Osteocyte (in vitro differentiated cells): ENCODE measurements around the gene RAB19. TPM values are rescaled to one million over a fixed set of nuclear protein-coding genes. Genes with fewer than 3 reads are reported as not detected.

ENCODE experiments used
- DNase-seq: peaks from one replicate; pipeline ENCODE4 v3.0.0; 2021; ENCODE audit warnings: mixed read lengths; ENCODE audit not compliant: unreplicated experiment; ENCODE audit errors: extremely low spot score
- H3K27ac Mint-ChIP-seq: one replicate; pipeline ENCODE4 v1.8.0; 2021; ENCODE audit warnings: mild to moderate bottlenecking, mixed read lengths; ENCODE audit not compliant: unreplicated experiment
- H3K27me3 Mint-ChIP-seq: one replicate; pipeline ENCODE4 v1.8.0; 2021; ENCODE audit warnings: mixed read lengths; ENCODE audit not compliant: unreplicated experiment
- H3K36me3 Mint-ChIP-seq: one replicate; pipeline ENCODE4 v1.8.0; 2021; ENCODE audit warnings: mixed read lengths; ENCODE audit not compliant: unreplicated experiment
- H3K4me1 Mint-ChIP-seq: one replicate; pipeline ENCODE4 v1.8.0; 2021; ENCODE audit warnings: mixed read lengths; ENCODE audit not compliant: unreplicated experiment
- H3K4me3 Mint-ChIP-seq: one replicate; pipeline ENCODE4 v1.8.0; 2021; ENCODE audit warnings: mild to moderate bottlenecking, moderate library complexity, mixed read lengths; ENCODE audit not compliant: unreplicated experiment
- H3K9me3 Mint-ChIP-seq: one replicate; pipeline ENCODE4 v1.8.0; 2021; ENCODE audit warnings: mixed read lengths; ENCODE audit not compliant: unreplicated experiment
- CTCF ChIP-seq: fragments of 200-600 bp; sonication (generic); IDR thresholded peaks from 2 replicates; pipeline ENCODE4 v1.5.0; 2021; ENCODE audit warnings: antibody characterized with exemption, mild to moderate bottlenecking, moderate library complexity
- total RNA-seq: library from RNA; stranded (reverse); gene quantifications from 2 replicates; pipeline ENCODE4 v1.2.1, GENCODE V29; 2021

Gene RAB19
- total RNA-seq, 1 donor from 2014 or later, result not detected

DNA sequence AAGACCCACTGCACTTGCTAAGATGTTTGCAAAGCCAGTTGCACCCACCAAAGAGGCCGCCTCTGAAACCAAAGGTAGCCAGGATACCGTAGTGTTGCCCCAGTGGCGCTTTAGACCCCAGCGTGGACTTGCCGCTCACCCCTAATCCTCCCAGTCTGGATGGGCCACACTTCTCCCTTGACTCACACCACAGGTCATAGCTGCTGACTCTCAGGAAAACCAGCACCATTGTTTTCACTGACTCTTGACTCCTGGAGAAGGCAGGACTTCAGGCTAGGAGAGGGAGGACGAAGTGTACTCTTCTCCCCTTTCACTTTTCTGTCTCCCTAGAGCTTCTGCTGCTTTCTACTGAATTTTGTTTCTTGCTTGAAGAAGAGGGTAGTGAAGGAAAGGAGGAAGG lies 22.3 kb downstream of the RAB19 start:
- Mint-ChIP-seq H3K27me3 (peaks cover 17% of the 10 kb centered on the region), H3K27ac (no peak overlapping the region), H3K36me3 (no peaks in the 10 kb centered on the region), H3K4me1 (no peaks in the 10 kb centered on the region), H3K4me3 (no peak overlapping the region), H3K9me3 (no peaks in the 10 kb centered on the region)
- no peak for TF ChIP-seq CTCF
- no peak for DNase-seq

GRCh38 chr7:140433396-140433795 lies 29.5 kb downstream of the RAB19 start:
- no peaks in the 10 kb centered on the region for H3K4me1 Mint-ChIP-seq
- H3K27ac Mint-ChIP-seq, result no peak overlapping the region
- peaks cover 4% of the 10 kb centered on the region for H3K27me3 Mint-ChIP-seq
- no peaks in the 10 kb centered on the region for H3K9me3 Mint-ChIP-seq
- no peaks in the 10 kb centered on the region for H3K36me3 Mint-ChIP-seq
- no peak for DNase-seq
- H3K4me3 Mint-ChIP-seq, result no peak overlapping the region
- TF ChIP-seq CTCF, result no peak

DNA sequence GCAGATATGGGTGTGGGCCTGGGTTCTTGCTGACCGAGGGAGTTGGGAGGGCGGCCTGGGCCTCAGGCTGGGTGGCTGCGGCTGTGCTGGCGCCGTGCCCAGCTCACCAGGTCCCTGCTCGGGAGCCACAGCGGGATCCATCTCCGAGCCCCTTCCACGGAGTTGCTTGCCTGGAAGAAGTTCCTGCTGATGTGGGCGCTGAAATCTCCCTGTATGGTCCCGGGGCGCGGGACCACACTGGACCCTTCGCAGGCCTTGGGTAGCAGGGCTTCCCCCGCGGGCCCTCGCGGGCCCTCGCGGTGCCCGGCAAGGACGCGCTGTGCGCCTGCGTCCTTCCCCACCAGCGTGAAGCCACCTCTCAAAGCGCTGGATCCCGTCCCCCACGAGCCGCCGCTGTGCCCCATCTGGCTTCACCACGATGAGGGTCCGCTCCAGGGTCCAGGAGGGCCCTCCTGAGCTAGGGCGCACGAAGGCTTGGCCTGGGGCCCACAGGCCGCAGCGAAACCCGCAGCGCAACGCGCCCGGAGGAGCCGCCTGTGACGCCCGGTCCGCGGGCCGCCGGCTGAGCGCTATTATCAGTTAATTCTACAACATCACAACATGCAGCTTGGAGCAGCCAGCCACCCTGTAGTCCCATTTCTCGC lies 31.5 kb downstream of the RAB19 start:
- Mint-ChIP-seq H3K9me3 (no peaks in the 10 kb centered on the region), H3K36me3 (no peaks in the 10 kb centered on the region), H3K27me3 (no peaks in the 10 kb centered on the region), H3K27ac (no peak overlapping the region), H3K4me1 (no peaks in the 10 kb centered on the region), H3K4me3 (no peak overlapping the region)
- DNase-seq, result no peak
- TF ChIP-seq CTCF, result no peak

GRCh38 chr7:140439359-140439758 lies 35.5 kb downstream of the RAB19 start:
- Mint-ChIP-seq H3K36me3 (no peaks in the 10 kb centered on the region), H3K9me3 (no peaks in the 10 kb centered on the region), H3K4me1 (no peaks in the 10 kb centered on the region), H3K27me3 (no peaks in the 10 kb centered on the region), H3K27ac (no peak overlapping the region), H3K4me3 (no peak overlapping the region)
- TF ChIP-seq CTCF, result no peak
- no peak for DNase-seq

- Mint-ChIP-seq H3K4me3 (no peak overlapping the region), H3K4me1 (no peaks in the 10 kb centered on the region), H3K36me3 (no peaks in the 10 kb centered on the region), H3K9me3 (no peaks in the 10 kb centered on the region), H3K27ac (no peak overlapping the region), H3K27me3 (no peaks in the 10 kb centered on the region)
- TF ChIP-seq CTCF, result no peak
- no peak for DNase-seq
Observed at GRCh38 chr7:140440593-140440992, 36.7 kb downstream of the RAB19 start.
